Cortex of kidney (tissue), 1 donor: ENCODE data around the gene IER2.
A peak's percentile ranks its signal among the peaks of the same experiment; 100 is the strongest.

Source experiments
- DNase-seq: peaks from one replicate; lab custom pipeline; 2025; lab: John Stamatoyannopoulos, UW

Gene IER2

GRCh38 chr19:13150187-13150930 lies at the start of gene IER2, which contains the start of gene STX10:
Gene IER2, plus strand, starts transcription at chr19:13150411. Its CDS starts 2,776 bp downstream, at chr19:13153187.
Gene STX10, minus strand, starts transcription at chr19:13150375. Its CDS starts 202 bp downstream, at chr19:13150173.
- DNase-seq = peak; percentile 55

- no peak for DNase-seq
These were observed 49.2 kb upstream of the IER2 start for GRCh38 chr19:13100841-13101589.

GRCh38 chr19:13101590-13102415 lies 48.4 kb upstream of the IER2 start:
- DNase-seq = no peak

DNA sequence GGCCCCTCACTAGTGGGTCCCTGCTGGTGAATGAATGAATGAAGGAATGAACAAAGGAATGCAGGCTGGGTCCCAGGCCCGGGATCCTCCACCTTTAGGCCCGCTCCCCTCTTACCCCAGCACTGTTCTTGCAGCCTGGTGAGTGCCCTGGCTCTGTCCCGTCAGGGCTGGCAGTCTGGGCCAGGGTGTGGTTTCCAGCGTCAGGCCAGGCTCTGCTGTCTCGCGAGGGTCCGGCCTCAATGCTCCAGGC lies 47.9 kb upstream of the IER2 start:
- DNase-seq = no peak

DNA sequence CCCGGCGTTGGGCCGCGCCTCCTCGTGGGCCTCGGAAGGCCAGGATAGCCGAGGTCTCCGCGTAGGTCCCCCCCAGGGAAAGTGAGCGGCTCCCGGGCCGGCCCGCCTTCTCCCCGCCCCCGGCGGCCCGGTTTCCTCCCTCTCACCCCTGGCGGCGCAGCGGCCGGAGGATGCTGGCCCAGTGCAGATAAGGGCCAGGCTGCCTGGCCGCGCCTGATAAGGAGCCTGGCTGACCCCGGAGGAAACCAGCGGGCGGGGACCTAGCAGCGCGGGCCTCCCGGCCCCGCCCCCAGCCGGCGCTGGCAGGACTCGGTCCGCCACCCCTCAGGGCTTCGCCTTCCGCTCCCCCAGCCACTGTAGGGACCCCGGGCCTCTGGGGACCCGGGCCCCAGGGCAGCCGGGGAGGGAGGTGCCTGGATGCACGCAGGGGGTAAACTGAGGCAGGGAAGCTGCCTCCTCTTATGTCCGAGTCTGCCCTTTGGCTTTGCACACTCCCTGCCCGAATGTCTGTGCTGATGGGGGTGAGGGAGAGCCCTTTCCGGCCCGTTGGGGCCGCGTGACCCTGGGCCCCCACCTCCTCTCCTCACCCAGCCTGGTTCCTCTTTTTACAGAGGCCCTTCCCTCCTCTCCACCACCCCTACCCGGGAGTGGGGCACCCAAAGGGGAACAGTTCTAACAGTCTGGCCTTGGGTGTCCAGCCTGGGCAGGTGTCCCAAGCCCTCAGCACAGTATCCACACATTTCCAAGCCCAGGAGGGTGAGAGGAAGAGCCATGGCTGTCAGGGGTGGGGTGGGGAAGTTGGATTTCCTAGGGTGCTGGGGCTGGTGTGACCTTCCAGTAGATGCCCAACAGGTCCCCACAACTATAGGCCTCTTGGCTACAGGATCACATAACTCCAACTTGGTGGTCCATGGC lies 47.3 kb upstream of the IER2 start, which contains the start of gene LYL1:
Gene LYL1, minus strand, starts transcription at position 193 of the 915 bp plus-strand sequence. CDS start 1,687 bp downstream, outside the sequence.
- DNase-seq = no peak

DNA sequence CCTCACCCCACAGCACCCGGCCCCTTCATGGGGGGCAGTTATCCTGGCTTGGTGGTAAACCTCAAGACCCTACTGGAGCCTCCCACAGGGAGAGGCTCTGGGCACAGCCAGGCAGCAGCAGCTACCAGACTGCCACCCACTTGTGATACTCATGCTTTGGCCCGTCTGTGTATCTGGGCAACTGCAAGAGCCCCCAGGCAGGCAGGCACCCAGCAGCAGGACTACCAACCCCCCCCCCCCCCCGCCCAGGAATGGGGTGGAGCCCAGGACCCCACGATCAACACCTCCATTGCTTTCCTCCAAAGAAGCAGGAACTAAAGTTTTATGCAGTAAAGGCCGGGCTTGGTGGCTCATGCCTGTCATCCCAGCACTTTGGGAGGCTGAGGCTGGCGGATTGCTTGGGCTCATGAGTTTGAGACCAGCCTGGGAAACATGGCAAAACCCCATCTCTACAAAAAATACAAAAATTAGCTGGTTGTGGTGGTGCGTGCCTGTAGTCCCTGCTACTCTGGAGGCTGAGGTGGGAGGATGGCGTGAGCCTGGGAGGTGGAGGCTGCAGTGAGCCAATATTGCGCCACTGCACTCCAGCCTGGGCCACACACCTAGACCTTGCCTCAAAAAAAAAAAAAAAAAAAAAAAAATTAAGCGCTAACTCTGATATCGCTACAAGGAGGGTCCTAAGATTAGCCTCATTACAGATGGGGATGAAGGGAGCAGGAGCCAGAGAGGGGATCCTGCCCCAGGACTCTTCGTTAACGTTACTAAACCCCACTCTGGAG lies 46.4 kb upstream of the IER2 start:
- DNase-seq = no peak

GRCh38 chr19:13104360-13104847 lies 45.8 kb upstream of the IER2 start:
- DNase-seq = no peak

- no peak for DNase-seq
These were observed 45.1 kb upstream of the IER2 start for GRCh38 chr19:13104848-13105711.

- DNase-seq = no peak
These were observed 40.7 kb upstream of the IER2 start for GRCh38 chr19:13109361-13110098.

GRCh38 chr19:13110099-13110610 lies 40.1 kb upstream of the IER2 start:
- no peak for DNase-seq

- DNase-seq = no peak
These were observed 37.7 kb upstream of the IER2 start for GRCh38 chr19:13112555-13112954.

- no peak for DNase-seq
These were observed 34.3 kb upstream of the IER2 start for GRCh38 chr19:13115936-13116281.

- no peak for DNase-seq
These were observed 33.7 kb upstream of the IER2 start, which contains the start of gene TRMT1 for GRCh38 chr19:13116282-13117175. Gene TRMT1, minus strand, starts transcription at chr19:13116740. Its CDS starts 341 bp downstream, at chr19:13116399.

DNA sequence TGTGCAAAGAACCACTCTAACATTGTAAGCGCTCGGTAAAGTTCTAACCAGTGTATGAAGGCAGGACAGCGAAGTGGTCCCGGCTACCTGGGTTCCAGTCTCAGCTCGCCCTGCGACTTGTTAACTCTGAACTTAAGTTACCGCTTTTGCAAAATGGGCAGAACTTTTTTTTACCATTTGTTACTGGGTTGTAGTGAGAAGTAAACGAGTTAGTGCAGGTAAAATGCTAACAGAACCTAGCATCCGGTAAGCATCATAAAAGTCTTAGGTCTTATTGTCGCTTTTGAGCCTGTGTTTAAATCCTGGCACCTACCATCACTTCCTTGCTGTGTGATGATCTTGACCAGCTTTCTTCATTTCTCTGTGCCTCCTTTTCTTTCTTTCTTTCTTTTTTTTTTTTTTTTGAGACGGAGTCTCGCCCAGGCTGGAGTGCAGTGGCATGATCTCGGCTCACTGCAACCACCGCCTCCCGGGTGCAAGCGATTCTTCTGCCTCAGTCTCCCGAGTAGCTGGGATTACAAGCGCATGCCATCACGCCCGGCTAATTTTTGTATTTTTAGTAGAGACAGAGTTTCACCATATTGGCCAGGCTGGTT lies 32.9 kb upstream of the IER2 start:
- DNase-seq = no peak

DNA sequence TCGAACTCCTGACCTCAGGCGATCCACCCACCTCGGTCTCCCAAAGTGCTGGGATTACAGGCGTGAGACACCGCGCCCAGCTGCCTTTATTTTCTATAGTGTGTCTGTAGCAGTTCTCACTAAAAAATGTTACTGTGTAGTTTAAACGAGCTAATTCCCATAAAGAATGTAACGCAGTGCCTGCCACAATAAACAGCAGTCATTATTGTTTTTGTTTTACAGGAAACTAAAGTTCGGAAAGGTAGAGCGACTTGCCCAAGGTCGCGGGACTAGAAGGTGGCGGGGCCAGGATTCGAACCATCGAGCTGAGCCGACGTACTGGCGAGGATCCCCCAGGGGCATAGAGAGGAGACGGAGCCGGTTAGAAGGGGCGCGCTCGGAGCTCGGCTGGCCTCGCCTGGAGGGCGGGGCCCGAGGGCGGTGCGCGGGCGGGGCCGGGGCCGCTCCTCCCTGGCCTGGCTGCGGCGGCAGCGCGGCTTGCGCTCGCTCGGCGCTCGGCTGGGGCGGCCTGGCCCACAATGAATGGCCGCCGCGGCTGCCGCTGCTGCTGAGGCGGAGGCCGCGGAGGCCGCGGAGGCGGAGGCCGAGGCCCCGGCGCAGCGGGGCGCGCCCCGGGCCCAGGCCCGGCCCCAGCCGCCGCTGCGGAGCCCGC lies 32.3 kb upstream of the IER2 start, which contains the start of gene NACC1:
Gene NACC1, plus strand, starts transcription at position 493 of the 652 bp plus-strand sequence. CDS start 16,944 bp downstream, outside the sequence.
- no peak for DNase-seq

DNA sequence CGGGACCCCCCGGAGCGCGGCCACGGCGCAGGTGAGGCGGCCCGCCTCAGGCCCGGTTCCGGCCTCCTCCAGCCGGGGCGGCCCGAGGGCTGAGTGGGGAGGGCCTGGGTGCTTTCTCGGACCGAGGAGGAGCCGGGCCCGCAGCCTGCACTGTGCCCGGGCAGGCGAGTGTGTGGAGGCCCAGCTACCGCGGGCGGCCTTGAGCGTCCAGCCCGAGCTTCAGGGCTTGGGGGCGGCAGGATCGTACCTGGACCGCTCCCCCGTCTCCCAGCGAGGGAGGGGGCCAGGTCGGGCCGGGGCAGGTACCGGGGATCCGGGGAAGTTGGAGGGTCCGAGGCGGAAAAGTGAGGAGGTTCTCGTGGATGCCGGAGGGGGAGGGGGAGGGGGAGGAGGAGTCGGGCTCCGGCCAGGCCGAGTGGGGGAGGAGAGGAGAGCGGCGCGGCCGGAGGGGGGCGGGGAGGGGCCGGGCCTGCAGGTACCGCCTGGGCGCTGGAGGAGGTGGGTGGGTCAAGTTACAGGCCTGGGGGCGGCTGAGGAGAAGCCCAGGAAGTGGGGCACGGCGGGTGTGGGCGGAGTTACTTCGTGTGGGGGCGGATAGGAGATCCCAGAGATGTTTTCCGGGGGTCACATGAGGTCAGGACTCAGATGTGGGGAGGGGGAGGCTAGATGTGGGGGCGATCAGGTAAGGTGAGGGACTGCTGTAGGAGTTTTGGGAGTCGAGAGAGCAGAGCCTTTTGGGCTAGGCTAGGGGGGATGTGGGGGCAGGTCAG lies 31.6 kb upstream of the IER2 start:
- no peak for DNase-seq
